Stimulated activated naive CD4-positive, alpha-beta T cell (primary cell): ENCODE measurements around the gene LAIR1.
"Not testable (repeated sequence)": the region's sequence is repeated elsewhere in the genome, so short reads cannot be mapped to it uniquely, and the experiment has no call there.

Experiments
- DNase-seq, 6 experiments: peaks; one replicate each; lab custom pipeline; 2025; lab: John Stamatoyannopoulos, UW

The LAIR1 gene

DNA sequence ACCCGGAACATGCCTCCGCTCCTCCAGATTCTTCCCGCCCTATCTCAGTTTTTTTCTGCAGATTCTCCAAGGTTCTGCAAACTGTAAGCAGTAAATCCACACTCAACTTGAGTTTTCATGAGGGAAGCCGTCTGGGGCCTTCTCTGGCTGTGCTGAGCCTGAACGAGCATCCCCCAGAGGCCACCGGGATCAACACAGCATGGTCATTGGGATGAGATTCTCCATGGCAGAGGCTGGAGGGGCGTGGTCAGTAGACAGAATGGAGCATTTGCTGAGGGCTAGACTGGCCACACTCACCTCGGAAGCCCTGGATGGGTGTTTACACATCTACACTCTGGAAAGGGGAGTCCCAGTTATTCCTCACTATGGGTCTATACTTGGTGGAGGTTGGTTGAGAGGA, 23.4 kb downstream of the LAIR1 start:
- DNase-seq, result no peak

DNA sequence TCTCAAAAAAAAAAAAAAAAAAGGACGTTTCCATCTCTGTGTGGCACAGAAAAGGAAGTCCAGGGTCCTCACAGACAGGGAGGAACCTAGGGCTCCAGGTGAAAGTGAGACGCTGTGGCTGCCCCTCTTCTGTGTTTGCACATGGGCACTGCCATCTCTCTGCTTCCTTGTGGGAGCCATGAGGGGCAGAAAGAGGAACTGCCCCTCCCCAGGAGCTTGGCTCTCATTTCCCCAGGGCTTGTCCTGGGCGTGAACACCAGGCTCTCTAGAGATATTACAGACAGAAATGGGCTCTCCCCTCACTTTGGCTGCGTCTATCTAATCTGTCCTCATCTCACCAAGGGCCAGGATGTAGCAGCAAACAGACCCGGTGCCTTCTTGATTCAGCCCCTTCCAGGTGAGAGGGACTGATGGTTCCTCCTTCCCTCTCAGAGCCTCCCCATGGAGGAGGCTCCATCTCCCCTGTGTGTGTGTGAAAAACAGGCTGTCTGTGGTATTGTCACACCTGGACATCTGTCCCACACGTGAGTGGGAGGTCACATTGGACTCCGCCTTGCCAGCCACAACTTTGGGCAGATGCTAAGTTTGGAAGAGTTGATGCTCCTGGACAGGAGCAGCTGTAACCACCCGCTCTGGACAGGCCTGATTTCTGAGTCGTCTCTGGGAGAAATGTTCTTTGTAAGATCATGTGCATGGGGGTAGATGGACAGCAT, 24.9 kb downstream of the LAIR1 start:
- no peak for DNase-seq

DNA sequence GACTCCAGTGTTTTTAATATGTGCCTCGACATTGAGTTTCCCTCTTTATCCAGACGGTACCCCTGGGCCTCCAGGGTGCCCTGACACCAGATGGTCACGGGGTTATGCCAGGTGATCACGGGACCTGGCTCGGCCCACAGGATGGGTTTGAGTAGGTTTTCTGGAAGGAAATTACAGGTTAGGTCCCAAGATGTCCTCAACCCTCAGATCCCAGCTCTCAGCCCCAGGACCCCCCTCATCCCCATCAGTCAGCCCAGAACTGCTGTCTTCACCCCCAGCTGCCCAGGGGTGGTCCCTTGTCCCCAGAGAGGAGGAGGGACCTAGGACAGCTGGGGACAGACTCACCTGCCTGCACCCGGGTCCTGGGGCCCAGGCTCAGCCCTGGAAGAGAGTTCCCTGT, 26.2 kb downstream of the LAIR1 start:
- no peak for DNase-seq

DNA sequence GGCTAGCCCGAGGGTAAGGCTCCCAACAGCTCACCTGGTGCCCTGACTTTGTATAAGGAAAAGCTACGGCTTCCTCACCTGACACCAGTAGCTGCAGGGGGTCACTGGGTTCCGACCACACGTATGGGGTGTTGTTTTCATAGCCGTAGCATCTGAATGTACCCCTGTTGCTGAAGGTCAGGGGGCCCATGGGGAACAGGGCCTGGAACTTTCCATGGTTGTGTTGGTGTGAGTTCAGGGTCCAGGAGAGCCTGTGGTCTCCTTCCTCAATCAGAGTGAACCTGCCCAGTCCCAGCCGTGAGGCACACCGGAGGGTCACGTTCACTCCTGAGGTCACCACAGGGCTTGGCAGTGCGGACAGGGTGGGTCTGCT, 26.9 kb downstream of the LAIR1 start:
- no peak for DNase-seq

GRCh38 chr19:54336893-54337857, 27.6 kb downstream of the LAIR1 start:
- no peak for DNase-seq

- no peak for DNase-seq
These were observed 28.5 kb downstream of the LAIR1 start for GRCh38 chr19:54335979-54336892.

DNA sequence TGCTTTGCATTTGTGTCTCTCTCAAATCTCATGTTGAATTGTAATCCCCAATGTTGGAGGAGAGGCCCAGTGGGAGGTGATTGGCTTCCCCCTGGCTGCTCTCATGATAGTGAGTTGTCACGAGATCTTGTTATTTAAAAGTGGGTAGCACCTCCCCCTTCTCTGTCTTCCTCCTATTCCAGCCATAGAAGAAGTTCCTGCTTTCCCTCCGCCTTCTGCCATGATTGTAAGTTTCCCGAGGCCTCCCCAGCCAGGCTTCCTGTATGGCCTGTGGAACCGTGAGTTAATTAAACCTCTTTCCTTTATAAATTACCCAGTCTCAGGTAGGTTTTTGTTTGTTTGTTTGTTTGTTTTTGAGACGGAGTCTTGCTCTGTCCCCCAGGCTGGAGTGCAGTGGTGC, 29.6 kb downstream of the LAIR1 start:
- no peak for DNase-seq

- DNase-seq, result no peak
These were observed 31.0 kb downstream of the LAIR1 start for GRCh38 chr19:54333586-54334298.

- no peak for DNase-seq
These were observed 32.6 kb downstream of the LAIR1 start for GRCh38 chr19:54332149-54332548.

DNA sequence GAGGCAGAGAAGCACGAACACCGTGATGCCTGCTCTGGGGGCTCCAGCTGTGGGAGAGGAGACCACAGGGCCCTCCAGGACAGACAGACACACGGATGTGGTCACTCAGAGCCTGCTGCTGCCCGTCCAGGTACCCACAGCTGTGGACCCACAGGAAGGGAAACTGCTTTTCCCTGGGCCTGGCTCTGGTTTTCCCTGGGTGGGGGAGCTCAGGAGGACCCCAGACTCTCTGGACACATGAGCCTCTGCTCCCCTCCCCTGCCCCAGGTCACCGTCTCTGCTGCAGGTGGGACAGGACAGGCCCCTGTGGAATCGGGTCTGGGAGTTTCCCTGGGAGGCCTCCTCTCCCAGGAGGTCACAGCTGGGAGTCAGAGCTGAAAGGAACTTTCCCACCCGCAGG, 33.1 kb downstream of the LAIR1 start:
- no peak for DNase-seq

DNA sequence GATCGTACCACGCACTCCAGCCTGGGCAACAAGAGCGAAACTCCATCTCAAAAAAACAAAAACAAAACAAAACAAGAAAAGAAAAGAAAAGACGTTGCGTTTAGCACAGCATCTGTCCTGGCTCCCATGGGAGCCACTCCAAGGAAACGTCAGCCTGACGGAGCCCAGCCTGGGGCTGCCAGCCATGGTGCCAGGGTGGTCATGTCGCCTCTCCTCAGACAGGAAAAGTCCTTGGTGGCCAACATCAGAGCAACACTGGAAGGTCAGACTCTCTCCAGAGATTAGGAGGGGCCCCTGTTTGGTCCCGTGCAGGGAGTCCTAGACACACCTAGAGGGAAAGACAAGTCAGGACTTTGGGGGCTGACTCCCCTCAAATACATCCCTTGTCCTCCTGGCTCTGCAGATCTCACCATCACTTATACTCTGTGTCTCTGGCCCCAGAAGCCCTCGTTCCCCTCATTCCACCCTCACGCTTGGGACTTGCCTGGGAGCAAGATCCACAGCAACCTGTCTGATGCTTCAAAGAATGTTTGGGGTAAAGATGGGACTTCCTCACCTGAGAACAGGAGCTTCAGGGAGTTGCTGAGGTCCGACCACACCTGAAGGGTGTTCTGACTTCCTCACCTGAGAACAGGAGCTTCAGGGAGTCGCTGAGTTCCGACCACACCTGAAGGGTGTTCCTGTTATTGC, 35.1 kb downstream of the LAIR1 start:
- DNase-seq, result no peak

- not testable (repeated sequence) for DNase-seq
These were observed 36.0 kb downstream of the LAIR1 start for GRCh38 chr19:54328781-54329180.

DNA sequence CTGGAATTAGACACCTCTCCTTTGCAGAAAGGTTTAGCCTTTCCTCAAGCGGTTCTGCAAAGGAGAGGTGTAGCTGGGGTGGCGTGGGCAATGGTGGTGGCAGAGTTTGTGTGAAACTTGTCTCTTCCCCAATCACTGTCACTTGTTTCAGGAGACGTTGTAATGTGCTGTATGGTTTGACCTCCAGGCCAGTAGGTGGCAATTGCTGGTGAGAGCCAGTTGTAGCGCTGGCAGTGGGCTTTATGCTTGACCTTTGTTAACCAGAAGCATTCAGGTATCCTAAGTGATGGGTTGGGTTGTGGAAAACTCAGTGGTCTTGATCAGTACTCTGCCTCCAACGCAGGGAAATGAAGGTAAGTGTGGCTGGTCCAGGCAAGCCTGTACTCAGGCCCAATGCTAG, 39.1 kb downstream of the LAIR1 start:
- DNase-seq, result peak in 1 of 6 experiments; percentile 47

- DNase-seq, result peak in 5 of 6 experiments; percentile 19 to 79 (median 33)
These were observed 39.5 kb downstream of the LAIR1 start for GRCh38 chr19:54325194-54325621.

- no peak for DNase-seq
These were observed 40.7 kb downstream of the LAIR1 start for GRCh38 chr19:54324071-54324470.

DNA sequence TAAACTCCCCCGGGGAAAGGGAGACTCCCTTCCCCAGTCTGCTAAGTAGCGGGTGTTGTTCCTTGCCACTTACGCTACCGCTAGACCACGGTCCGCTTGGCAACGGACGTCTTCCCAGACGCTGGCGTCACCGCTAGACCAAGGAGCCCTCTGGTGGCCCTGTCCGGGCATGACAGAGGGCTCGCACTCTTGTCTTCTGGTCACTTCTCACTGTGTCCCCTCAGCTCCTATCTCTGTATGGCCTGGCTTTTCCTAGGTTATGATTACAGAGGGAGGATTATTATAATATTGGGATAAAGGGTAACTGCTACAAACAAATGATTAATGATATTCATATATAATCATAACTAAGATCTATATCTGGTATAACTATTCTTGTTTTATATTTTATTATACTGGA, 41.8 kb downstream of the LAIR1 start:
- not testable (repeated sequence) for DNase-seq

GRCh38 chr19:54322295-54322694, 42.4 kb downstream of the LAIR1 start:
- not testable (repeated sequence) for DNase-seq

- DNase-seq, result no peak
These were observed 44.6 kb downstream of the LAIR1 start for GRCh38 chr19:54319892-54320670.

- DNase-seq, result no peak
These were observed 45.7 kb downstream of the LAIR1 start for GRCh38 chr19:54319049-54319448.

DNA sequence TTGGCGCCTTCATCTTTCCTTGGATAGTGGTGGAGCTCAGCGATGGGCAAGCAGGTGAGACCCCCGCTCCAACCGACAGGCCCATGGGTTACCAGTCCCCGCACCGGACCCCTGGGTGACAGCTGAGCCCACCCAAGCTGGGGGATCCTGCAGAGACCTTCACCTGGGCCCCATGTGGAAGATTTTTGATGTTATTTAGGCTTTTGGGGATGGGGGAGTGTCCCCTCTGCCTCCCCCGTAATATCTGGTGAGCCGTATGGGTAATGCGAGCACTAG, 46.8 kb downstream of the LAIR1 start:
- no peak for DNase-seq
